Stimulated activated CD8-positive, alpha-beta memory T cell treated with anti-CD3 and anti-CD28 coated beads, Interleukin-4, amount 100 ng/mL, for 24 hours (primary cell): ENCODE measurements around the gene SLC1A1.
"Not testable (repeated sequence)": the region's sequence is repeated elsewhere in the genome, so short reads cannot be mapped to it uniquely, and the experiment has no call there.

Source experiments
- DNase-seq: peaks from one replicate; pipeline ENCODE4 v3.0.0-alpha.2; 2020; ENCODE audit warnings: low read depth

Gene SLC1A1

GRCh38 chr9:4579001-4579400 is 88.7 kb downstream of the SLC1A1 start:
- DNase-seq: no peak

GRCh38 chr9:4581035-4581760 is 90.9 kb downstream of the SLC1A1 start:
- no peak for DNase-seq

DNA sequence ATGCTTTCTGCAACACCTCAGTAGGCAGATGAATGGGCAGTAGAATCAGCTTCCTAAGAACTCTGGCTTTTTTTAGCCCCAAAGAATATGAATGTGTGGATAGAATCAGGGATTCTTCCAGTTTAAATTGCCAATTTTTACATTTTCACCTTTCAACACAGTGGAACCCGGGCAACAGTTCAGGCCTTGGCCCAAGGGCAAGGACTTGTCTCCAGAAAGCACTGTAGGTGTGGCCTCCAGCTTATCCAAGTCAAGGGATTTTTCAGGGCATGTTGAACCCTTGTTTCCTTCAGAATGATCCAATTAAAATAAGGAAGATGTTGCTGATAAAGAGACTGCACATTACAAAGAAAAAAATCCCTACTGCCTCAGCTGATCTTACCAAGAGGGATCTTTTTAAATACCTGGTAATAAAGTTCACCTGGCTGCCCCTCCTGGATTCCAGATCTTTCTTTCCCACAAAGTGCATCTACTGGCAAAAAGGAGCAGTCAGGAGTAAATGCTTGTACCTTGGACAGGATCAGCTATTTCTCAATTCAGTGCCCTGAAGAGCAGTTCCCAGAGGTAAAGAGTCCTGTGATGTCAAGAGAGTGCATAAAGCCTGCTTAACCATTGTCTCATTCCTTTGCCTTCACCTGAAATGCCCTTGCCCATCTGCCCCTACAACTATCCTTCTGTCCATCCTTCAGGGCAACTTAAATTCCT is 91.7 kb downstream of the SLC1A1 start:
- no peak for DNase-seq

GRCh38 chr9:4583001-4583400 is 92.7 kb downstream of the SLC1A1 start:
- DNase-seq: no peak

DNA sequence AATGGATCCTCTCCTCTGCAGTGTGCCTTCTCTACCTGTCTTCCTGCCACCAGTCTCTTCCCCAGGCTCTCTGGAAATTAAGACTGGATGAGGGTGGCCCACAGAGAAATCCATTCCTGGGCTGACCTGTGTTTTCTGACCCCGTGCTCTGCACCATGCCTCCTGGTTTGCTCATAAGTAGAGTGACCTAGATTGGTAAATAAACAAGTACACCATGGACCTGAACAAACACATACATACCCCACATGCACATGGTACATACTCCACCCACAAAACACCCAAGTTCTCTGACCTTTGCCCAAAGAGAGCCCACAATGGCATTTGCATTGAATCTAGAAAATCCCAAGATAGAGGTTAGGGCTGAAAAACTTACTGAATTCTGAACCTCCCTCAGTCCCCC is 94.4 kb downstream of the SLC1A1 start:
- no peak for DNase-seq

DNA sequence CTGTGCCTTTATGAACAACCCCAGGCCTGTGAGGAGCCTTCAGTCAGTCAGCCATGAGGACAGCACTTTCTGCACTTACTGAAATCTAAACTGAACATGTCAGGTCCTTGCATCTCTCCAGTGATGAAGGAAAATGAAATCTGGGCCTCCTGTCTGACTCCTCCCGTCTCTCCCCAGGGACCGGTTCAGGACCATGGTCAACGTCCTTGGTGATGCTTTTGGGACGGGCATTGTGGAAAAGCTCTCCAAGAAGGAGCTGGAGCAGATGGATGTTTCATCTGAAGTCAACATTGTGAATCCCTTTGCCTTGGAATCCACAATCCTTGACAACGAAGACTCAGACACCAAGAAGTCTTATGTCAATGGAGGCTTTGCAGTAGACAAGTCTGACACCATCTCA is 94.9 kb downstream of the SLC1A1 start:
- no peak for DNase-seq

DNA sequence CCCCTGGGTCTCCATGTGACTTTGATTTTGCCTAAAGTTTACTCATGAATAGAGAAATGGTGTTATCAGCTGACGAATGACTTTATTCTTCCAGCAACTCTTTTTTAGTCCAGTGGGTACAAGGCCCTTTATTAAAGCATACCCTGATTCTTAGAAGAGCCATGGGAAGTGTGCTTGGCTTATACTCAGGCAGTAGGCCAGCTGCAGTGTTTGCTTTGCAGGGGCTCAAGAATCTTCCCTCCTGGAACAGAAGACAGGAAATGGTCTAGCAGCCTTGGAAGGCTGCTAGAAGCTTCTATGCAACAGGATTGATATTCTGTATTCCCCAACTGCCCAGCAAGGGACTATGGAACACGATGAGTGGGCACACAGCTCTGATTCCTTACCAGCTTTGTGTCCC is 98.5 kb downstream of the SLC1A1 start:
- no peak for DNase-seq

DNA sequence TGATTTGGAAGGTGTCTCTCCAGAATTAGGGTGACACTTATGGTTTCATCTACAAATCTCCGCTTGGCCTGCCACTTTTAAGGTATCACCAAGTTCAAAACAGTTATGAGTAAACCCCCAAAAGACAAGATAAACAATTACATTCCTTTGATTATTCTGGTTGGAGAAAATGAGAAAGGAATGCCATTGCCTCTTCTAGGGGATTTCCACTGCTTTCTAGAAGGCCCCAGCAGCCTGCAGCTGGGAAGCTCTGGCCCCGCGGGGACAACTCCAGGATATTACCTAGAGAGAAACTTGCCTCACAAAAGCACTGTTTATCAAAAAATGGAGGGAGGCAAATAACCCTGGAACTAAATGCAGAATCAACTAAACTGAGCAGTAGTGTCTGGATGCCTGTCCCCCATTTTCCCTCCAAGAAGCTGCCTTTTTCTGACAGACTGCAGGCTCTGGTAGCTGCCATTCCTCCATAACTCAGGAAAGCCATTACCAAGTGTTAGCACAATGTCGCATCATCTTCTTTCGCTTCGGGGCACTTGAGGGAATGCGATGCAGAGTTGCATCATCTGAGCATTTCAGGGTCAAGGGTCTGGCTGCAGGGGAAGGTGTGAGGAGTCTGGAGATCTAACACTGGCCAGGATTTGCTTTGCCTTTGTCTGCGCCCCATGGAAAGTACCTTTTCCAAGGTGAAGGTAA is 100.3 kb downstream of the SLC1A1 start:
- no peak for DNase-seq

DNA sequence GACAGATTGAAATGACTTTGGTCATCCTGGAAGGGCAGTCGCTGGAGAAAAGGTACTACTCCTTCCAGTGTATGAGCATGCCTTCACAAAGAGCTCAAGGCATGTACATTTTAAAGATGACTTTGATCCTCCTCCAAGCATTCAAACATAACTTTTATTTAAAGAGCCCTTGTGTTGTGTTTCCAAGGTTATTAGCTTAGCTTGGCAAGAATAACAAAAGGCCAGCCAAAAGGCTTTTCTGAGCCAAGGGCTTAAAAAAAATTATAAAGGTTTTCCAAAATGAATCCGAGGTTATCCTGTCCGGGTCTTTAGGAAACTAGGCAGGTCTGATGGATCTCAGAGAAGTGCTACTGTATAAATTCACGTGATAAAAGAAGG is 100.8 kb downstream of the SLC1A1 start:
- no peak for DNase-seq

DNA sequence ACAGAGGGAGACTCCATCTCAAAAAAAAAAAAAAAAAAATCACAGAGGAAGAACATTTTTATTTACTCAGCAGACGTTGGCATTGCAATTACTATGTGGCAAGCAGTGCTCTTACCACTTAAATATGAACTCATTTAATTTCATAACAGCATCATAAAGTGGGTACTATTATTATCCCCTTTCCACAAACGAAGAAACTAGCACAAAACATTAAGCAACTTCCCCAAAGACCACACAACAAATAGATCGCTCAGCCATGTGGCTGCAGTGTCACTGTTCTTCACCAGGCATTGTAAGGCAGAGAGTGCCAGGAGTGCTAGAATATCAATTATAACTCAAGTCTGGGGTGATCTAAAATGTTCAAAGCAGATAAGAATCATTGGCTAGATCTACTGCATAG is 102.0 kb downstream of the SLC1A1 start:
- no peak for DNase-seq

- no peak for DNase-seq
Observed at GRCh38 chr9:4592886-4593285, 102.6 kb downstream of the SLC1A1 start.

- DNase-seq: no peak
Observed at GRCh38 chr9:4594545-4594944, 104.3 kb downstream of the SLC1A1 start.

DNA sequence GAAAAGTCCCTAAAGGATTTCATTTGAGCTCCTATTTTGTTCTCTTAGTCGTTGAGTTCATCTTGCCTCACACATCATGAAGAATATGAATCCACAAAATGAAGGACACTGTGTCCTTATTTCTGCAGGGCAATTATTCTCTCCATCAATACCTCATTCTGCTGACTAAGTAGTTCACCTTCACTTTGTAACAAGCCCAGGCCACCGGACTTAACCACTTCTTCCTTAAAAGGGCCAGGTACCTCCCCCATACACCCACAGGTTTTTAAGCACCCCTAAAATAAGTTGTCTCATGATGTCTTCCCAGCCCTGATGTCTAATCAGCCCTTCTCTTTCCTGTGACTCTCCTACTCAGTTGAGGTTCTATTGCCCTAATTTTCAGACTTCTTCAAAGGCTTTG is 104.7 kb downstream of the SLC1A1 start:
- DNase-seq: no peak

GRCh38 chr9:4596165-4596922 is 106.1 kb downstream of the SLC1A1 start:
- no peak for DNase-seq

DNA sequence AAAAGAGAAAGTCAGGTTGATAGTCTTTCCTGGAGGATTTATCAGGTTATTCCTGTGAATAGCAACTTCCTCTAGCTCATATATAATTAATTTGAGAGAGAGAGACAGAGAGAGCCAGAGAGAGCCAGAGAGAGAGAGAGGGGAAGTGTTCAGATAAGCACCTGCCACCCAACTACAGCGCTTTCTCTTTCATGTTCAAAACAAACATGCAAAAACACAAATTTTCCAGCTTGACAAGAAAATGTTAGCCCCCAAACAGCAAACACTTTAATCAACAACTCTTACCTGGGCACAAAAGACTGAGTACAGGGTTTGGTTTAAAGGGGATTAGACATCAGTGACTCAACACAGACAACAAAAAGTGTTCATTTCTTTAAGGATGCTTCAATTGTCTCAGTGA is 110.1 kb downstream of the SLC1A1 start:
- no peak for DNase-seq

GRCh38 chr9:4603830-4604229 is 113.6 kb downstream of the SLC1A1 start:
- no peak for DNase-seq

- peak; percentile 17 for DNase-seq
Observed at GRCh38 chr9:4604678-4605095, 114.4 kb downstream of the SLC1A1 start.

DNA sequence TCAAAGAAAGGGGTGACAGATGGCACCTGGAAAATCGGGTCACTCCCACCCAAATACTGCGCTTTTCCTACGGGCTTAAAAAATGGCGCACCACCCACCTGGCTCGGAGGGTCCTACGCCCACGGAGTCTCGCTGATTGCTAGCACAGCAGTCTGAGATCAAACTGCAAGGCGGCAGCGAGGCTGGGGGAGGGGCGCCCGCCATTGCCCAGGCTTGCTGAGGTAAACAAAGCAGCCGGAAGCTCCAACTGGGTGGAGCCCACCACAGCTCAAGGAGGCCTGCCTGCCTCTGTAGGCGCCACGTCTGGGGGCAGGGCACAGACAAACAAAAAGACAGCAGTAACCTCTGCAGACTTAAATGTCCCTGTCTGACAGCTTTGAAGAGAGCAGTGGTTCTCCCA is 115.8 kb downstream of the SLC1A1 start:
- not testable (repeated sequence) for DNase-seq

- no peak for DNase-seq
Observed at GRCh38 chr9:4614627-4615026, 124.4 kb downstream of the SLC1A1 start.

GRCh38 chr9:4615251-4615650 is 125.0 kb downstream of the SLC1A1 start:
- DNase-seq: no peak

DNA sequence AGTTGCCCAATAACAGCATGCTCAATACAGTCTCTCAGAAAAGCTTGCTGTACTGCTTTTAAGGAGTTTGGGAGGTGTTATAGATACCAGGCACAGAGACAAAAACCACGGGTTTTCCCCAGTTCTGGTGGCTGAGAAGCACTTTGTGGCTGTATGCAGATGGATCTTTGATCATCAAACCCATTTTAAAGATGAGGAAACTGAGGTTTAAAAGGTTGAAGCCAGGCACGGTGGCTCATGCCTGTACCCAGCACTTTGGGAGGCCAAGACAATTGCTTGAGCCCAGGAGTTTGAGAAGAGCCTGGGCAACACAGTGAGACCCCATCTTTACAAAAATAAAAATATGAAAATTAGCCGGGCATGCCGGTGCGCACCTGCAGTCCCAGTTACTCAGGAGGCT is 125.5 kb downstream of the SLC1A1 start:
- no peak for DNase-seq

GRCh38 chr9:4617752-4618151 is 127.5 kb downstream of the SLC1A1 start:
- no peak for DNase-seq

- no peak for DNase-seq
Observed at GRCh38 chr9:4618700-4619099, 128.4 kb downstream of the SLC1A1 start.
